CD8-positive, alpha-beta memory T cell (primary cell): ENCODE data around the gene PKN3. TPM values are rescaled to one million over a fixed set of nuclear protein-coding genes. Genes with fewer than 3 reads are reported as not detected.
A peak's percentile ranks its signal among the peaks of the same experiment; 100 is the strongest.

ENCODE experiments used
- CTCF ChIA-PET: fragments of 350-600 bp; sonication (Branson Sonifier 250); formaldehyde crosslinking; loops from one replicate; lab custom pipeline; 2021; ENCODE audit warnings: antibody characterized with exemption; lab: Charles Lee
- POLR2A ChIA-PET: fragments of 350-600 bp; sonication (Branson Sonifier 250); formaldehyde crosslinking; loops from one replicate; lab custom pipeline; 2021; ENCODE audit warnings: antibody characterized with exemption; lab: Charles Lee
- DNase-seq, 5 donors: peaks; one replicate each; pipeline versions ENCODE4 v3.0.0 to v3.0.0-alpha.2; 2020 to 2022; ENCODE audit warnings: mixed read lengths in 1 of 5
- H3K27ac ChIP-seq: one replicate; pipeline ENCODE4 v1.7.0; 2013; ENCODE audit warnings: low read depth, mild to moderate bottlenecking, low read length, moderate library complexity
- H3K27me3 ChIP-seq: 2 replicates; pipeline ENCODE4 v1.7.0; 2013; ENCODE audit warnings: low read length, mild to moderate bottlenecking; ENCODE audit not compliant: insufficient read depth, poor library complexity, severe bottlenecking
- H3K36me3 ChIP-seq: 2 replicates; pipeline ENCODE4 v1.7.0; 2013; ENCODE audit warnings: mild to moderate bottlenecking, low read length, moderate library complexity; ENCODE audit not compliant: insufficient read depth
- H3K4me1 ChIP-seq: 2 replicates; pipeline ENCODE4 v1.7.0; 2013; ENCODE audit warnings: mild to moderate bottlenecking, low read length, moderate library complexity; ENCODE audit not compliant: insufficient read depth
- H3K4me3 ChIP-seq: 2 replicates; pipeline ENCODE4 v1.7.0; 2013; ENCODE audit warnings: mild to moderate bottlenecking, low read length
- H3K9me3 ChIP-seq: 2 replicates; pipeline ENCODE4 v1.7.0; 2013; ENCODE audit warnings: mild to moderate bottlenecking, low read length
- H3K27ac Mint-ChIP-seq, 8 donors: one replicate each; pipeline ENCODE4 v1.8.0; 2020 to 2021; ENCODE audit warnings: mixed read lengths in 8 of 8, mild to moderate bottlenecking in 6 of 8, inconsistent platforms in 3 of 8, moderate library complexity in 3 of 8
- H3K27me3 Mint-ChIP-seq, 2 donors: one replicate each; pipeline ENCODE4 v1.8.0; 2020 to 2021; ENCODE audit warnings: mixed read lengths in 2 of 2, mild to moderate bottlenecking in 1 of 2, moderate library complexity in 1 of 2
- H3K36me3 Mint-ChIP-seq, 3 donors: one replicate each; pipeline ENCODE4 v1.8.0; 2020 to 2021; ENCODE audit warnings: mixed read lengths in 3 of 3, inconsistent platforms in 1 of 3, mild to moderate bottlenecking in 1 of 3
- H3K4me1 Mint-ChIP-seq, 3 donors: one replicate each; pipeline ENCODE4 v1.8.0; 2020 to 2021; ENCODE audit warnings: mixed read lengths in 3 of 3, inconsistent platforms in 1 of 3, mild to moderate bottlenecking in 1 of 3
- H3K4me3 Mint-ChIP-seq, 7 donors: one replicate each; pipeline ENCODE4 v1.8.0; 2020 to 2021; ENCODE audit warnings: mixed read lengths in 7 of 7, mild to moderate bottlenecking in 6 of 7, moderate library complexity in 4 of 7, inconsistent platforms in 2 of 7
- H3K9me3 Mint-ChIP-seq, 5 donors: one replicate each; pipeline ENCODE4 v1.8.0; 2020 to 2022; ENCODE audit warnings: mixed read lengths in 5 of 5, mild to moderate bottlenecking in 3 of 5, moderate library complexity in 2 of 5, inconsistent platforms in 1 of 5
- polyA plus RNA-seq: library from polyadenylated mRNA; unstranded; fragments of 300-500 nt; fragmentation: Illumina TruSeq; gene quantifications from one replicate; pipeline ENCODE4 v1.2.3, GENCODE V29; 2021
- total RNA-seq, 2 experiments: library from RNA; stranded (reverse); gene quantifications; one replicate each; pipeline ENCODE4 v1.2.3, GENCODE V29; 2021

PKN3 gene
- total and polyA plus RNA-seq, 3 experiments from 2014 or later, result 1.4 to 7.9 (median 7.5) TPM

DNA sequence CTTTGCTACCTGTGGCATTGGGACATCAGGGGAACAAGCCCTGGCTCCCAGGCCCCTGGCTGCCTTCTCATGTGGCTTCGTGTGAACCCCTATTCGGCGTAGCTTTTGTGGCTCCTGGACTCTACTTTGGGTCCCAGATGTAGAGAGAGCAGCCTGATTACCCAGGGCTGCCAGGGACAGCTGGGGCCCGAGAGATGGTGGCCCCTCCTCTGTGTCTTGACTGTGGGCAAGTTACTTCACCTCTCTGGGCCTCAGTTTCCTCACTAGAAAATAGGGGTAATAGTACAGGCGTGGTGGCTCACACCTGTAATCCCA is 2.0 kb downstream of the PKN3 start:
- peak overlapping the region in 5 of 7 donors; percentile 53 to 87 (median 69) for H3K4me3 Mint-ChIP-seq
- no peaks in the 10 kb centered on the region for H3K9me3 Mint-ChIP-seq
- H3K9me3 ChIP-seq, result no peaks in the 10 kb centered on the region
- H3K27me3 ChIP-seq, result no peaks in the 10 kb centered on the region
- H3K36me3 ChIP-seq, result no peaks in the 10 kb centered on the region
- H3K4me3 ChIP-seq, result no peak overlapping the region
- peaks cover 0 to 1% of the 10 kb centered on the region in 2 donors for H3K27me3 Mint-ChIP-seq
- ChIA-PET CTCF (interaction anchor here (0.6 to 1.1 kb wide), 2 partner anchors 30 to 107 kb away, joined by 3 read pairs; no protein-coding TSS in a partner anchor), POLR2A (no interaction called here)
- H3K36me3 Mint-ChIP-seq, result peaks cover 0 to 1% (median 0%) of the 10 kb centered on the region in 3 donors
- H3K4me1 ChIP-seq, result peaks cover 7% of the 10 kb centered on the region
- peak overlapping the region in 4 of 8 donors; percentile 10 to 83 (median 31) for H3K27ac Mint-ChIP-seq
- peaks cover 7 to 17% (median 9%) of the 10 kb centered on the region in 3 donors for H3K4me1 Mint-ChIP-seq
- DNase-seq, result peak in 1 of 5 donors; percentile 42
- H3K27ac ChIP-seq, result no peak overlapping the region

DNA sequence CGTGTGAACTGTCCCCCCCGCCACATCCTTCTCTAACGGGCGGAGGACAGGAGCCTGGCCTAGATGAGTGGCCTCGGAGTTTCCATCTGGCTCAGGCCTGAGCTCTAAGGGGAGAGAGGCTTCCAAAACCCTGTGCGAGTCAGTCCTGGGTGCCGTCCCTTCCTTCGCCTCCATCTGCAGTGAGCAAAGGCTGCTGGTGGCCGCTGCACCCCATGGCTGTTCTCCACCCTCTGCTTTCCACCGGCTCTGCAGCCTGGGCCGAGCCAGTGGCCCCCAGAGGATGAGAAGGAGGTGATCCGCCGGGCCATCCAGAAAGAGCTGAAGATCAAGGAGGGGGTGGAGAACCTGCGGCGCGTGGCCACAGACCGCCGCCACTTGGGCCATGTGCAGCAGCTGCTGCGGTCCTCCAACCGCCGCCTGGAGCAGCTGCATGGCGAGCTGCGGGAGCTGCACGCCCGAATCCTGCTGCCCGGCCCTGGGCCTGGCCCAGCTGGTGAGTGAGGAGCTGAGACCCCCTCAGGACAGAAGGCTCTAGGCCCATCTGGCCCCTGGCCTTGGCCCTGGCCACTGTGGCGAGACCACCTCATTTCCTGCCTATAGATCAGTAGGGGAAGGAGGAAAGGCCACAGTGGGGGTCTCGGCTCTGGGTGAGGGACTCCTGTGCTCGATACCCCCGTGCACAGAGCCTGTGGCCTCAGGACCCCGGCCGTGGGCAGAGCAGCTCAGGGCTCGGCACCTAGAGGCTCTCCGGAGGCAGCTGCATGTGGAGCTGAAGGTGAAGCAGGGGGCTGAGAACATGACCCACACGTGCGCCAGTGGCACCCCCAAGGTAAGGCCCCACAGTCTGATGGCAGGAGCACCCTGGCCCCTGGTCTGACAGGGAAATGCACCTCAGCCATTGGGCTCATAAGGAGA is 3.0 kb downstream of the PKN3 start:
- peak overlapping the region in 1 of 7 donors; percentile 10 for H3K4me3 Mint-ChIP-seq
- CTCF ChIA-PET, result interaction anchor here (0.8 kb wide), 1 partner anchor 88 kb away, joined by 3 read pairs; no protein-coding TSS in a partner anchor

DNA sequence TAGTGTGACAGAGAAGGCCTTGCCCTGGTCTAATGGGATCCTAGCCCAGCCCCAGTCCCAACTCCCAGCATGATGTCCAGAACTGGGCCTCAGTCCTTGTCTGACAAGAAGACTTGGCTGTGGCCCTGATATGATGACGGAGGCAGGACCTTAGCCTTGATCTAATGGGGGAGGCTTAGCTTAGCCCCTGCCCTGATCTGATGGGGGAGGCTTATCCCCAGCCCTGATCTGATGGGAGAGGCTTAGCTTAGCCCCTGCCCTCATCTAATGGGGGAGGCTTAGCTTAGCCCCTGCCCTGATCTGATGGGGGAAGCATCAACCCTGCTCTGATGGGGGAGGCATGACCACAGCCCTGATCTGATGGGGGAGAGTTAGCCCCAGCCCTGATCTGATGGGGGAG is 3.7 kb downstream of the PKN3 start:
- POLR2A ChIA-PET, result no interaction called here
- CTCF ChIA-PET, result no interaction called here

More for the DNA sequence above, 3.0 kb downstream of the PKN3 start:
- Histone ChIP-seq H3K27me3 (no peaks in the 10 kb centered on the region), H3K9me3 (no peaks in the 10 kb centered on the region), H3K4me1 (peaks cover 7% of the 10 kb centered on the region), H3K4me3 (no peak overlapping the region), H3K27ac (no peak overlapping the region), H3K36me3 (no peaks in the 10 kb centered on the region)
- Mint-ChIP-seq H3K9me3 (no peaks in the 10 kb centered on the region), H3K27me3 (peaks cover 0 to 1% of the 10 kb centered on the region in 2 donors), H3K36me3 (peaks cover 0 to 1% (median 0%) of the 10 kb centered on the region in 3 donors), H3K27ac (peak overlapping the region in 1 of 8 donors; percentile 39), H3K4me1 (peaks cover 7 to 17% (median 9%) of the 10 kb centered on the region in 3 donors)
- DNase-seq, result peak in 1 of 5 donors; percentile 43
- POLR2A ChIA-PET, result no interaction called here

DNA sequence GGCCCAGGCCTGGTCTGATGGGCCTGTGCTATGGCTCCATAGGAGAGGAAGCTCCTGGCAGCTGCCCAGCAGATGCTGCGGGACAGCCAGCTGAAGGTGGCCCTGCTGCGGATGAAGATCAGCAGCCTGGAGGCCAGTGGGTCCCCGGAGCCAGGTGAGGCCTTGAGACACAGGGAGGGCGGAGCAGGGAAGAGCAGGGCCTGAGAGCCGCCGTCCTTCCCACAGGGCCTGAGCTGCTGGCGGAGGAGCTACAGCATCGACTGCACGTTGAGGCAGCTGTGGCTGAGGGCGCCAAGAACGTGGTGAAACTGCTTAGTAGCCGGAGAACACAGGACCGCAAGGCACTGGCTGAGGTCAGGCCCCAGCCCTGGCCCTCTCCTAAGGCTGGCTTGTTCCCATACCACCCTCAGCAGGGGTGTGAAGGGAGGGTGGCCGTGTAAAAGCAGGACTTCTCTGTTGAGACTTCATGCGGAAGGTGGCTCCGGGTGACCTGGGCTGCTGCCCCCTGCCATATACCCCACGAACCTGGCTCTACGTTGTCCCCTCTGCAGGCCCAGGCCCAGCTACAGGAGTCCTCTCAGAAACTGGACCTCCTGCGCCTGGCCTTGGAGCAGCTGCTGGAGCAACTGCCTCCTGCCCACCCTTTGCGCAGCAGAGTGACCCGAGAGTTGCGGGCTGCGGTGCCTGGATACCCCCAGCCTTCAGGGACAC is 4.5 kb downstream of the PKN3 start:
- H3K9me3 Mint-ChIP-seq, result no peaks in the 10 kb centered on the region
- peak overlapping the region in 1 of 8 donors; percentile 47 for H3K27ac Mint-ChIP-seq
- Histone ChIP-seq H3K4me1 (peaks cover 4% of the 10 kb centered on the region), H3K27ac (no peak overlapping the region), H3K9me3 (no peaks in the 10 kb centered on the region), H3K4me3 (no peak overlapping the region), H3K36me3 (no peaks in the 10 kb centered on the region), H3K27me3 (no peaks in the 10 kb centered on the region)
- peak in 1 of 5 donors; percentile 41 for DNase-seq
- peaks cover 0 to 1% of the 10 kb centered on the region in 2 donors for H3K27me3 Mint-ChIP-seq
- H3K4me3 Mint-ChIP-seq, result no peak overlapping the region
- CTCF ChIA-PET, result no interaction called here
- peaks cover 4 to 10% (median 5%) of the 10 kb centered on the region in 3 donors for H3K4me1 Mint-ChIP-seq
- H3K36me3 Mint-ChIP-seq, result peaks cover 0 to 1% (median 0%) of the 10 kb centered on the region in 3 donors
- POLR2A ChIA-PET, result no interaction called here

More for the DNA sequence above, 3.7 kb downstream of the PKN3 start:
- H3K9me3 ChIP-seq, result no peaks in the 10 kb centered on the region
- peak in 1 of 5 donors; percentile 44 for DNase-seq
- H3K4me1 ChIP-seq, result peaks cover 7% of the 10 kb centered on the region
- no peaks in the 10 kb centered on the region for H3K36me3 ChIP-seq
- peaks cover 0 to 1% of the 10 kb centered on the region in 2 donors for H3K27me3 Mint-ChIP-seq
- peaks cover 7 to 17% (median 9%) of the 10 kb centered on the region in 3 donors for H3K4me1 Mint-ChIP-seq
- no peaks in the 10 kb centered on the region for H3K27me3 ChIP-seq
- peaks cover 0 to 1% (median 0%) of the 10 kb centered on the region in 3 donors for H3K36me3 Mint-ChIP-seq
- no peak overlapping the region for H3K27ac ChIP-seq
- H3K27ac Mint-ChIP-seq, result peak overlapping the region in 3 of 8 donors; percentile 0 to 39 (median 3)
- no peaks in the 10 kb centered on the region for H3K9me3 Mint-ChIP-seq
- H3K4me3 ChIP-seq, result no peak overlapping the region
- peak overlapping the region in 1 of 7 donors; percentile 15 for H3K4me3 Mint-ChIP-seq

DNA sequence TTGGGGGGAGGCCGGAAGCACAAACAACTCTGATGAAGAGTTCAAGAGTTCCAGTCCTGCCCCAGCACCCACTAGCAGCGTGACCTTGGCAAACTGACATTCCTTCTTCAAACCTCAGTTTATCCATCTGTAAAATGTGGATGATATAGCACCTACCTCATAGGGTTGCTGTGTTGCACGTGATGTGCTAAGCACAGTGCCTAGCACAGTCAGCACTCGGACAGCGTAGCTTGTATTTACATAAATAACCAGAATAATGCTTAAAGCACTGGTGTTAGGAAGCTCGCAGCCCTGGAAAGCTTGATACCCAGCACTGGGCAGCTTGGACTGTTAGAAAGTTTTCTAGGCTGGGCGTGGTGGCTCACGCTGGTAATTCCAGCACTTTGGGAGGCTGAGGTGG is 5.1 kb downstream of the PKN3 start:
- H3K9me3 Mint-ChIP-seq, result no peaks in the 10 kb centered on the region
- H3K27me3 Mint-ChIP-seq, result peaks cover 0 to 1% of the 10 kb centered on the region in 2 donors
- no peaks in the 10 kb centered on the region for H3K4me1 ChIP-seq
- H3K27me3 ChIP-seq, result no peaks in the 10 kb centered on the region
- H3K27ac Mint-ChIP-seq, result no peak overlapping the region
- no peak overlapping the region for H3K27ac ChIP-seq
- H3K4me1 Mint-ChIP-seq, result peaks cover 0 to 6% (median 0%) of the 10 kb centered on the region in 3 donors
- peak in 1 of 5 donors; percentile 1 for DNase-seq
- H3K36me3 Mint-ChIP-seq, result peaks cover 0 to 2% (median 0%) of the 10 kb centered on the region in 3 donors
- no peak overlapping the region for H3K4me3 ChIP-seq
- no peaks in the 10 kb centered on the region for H3K9me3 ChIP-seq
- H3K4me3 Mint-ChIP-seq, result no peak overlapping the region
- H3K36me3 ChIP-seq, result no peaks in the 10 kb centered on the region
- ChIA-PET POLR2A (interaction anchor here (1.1 kb wide), 1 partner anchor 17 kb away, joined by 3 read pairs; no protein-coding TSS in a partner anchor), CTCF (no interaction called here)

DNA sequence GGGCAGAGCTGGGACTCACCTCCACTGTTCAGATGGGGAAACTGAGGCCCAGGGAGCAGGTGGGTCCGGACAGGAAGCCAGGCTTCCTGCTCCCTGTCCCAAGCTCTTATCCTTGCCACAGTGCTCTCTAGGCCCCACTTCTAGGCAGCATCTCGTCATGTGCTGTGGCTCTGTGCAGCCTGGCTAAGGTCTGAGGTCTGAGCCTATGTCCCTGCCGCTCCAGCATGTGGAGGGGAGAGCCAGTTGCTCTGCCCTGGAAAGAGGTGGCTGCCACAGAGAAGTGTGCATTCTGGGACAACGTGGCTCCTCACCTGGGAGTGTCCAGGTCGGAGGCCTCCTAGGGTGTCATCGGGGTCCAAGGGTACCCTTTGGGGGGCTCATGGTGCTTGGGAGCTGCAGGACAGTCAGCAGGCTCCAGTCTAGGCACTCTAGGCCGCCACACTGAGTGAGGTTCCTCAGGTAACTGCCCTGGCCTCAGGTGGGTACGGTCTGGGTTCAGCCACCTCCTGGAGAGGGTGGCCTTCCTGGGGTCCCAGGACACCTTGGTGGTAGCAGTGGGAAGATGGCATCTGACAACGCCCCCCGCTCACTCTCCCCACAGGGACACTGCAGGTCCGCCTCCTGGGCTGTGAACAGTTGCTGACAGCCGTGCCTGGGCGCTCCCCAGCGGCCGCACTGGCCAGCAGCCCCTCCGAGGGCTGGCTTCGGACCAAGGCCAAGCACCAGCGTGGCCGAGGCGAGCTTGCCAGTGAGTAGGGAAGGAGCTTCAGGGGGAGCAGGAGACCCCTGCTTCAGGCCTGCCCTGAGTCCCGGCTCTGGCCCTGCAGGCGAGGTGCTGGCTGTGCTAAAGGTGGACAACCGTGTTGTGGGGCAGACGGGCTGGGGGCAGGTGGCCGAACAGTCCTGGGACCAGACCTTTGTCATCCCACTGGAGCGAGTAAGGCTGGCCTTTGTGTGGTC is 10.4 kb downstream of the PKN3 start:
- Histone ChIP-seq H3K36me3 (no peaks in the 10 kb centered on the region), H3K4me1 (no peaks in the 10 kb centered on the region), H3K27me3 (no peaks in the 10 kb centered on the region), H3K27ac (no peak overlapping the region), H3K9me3 (no peaks in the 10 kb centered on the region), H3K4me3 (no peak overlapping the region)
- ChIA-PET POLR2A (no interaction called here), CTCF (interaction anchor here (0.5 to 2.0 kb wide), 2 partner anchors 11 to 571 kb away, joined by 3 to 7 read pairs; partner anchors contain the start of gene PKN3)
- H3K9me3 Mint-ChIP-seq, result no peaks in the 10 kb centered on the region
- H3K36me3 Mint-ChIP-seq, result peaks cover 0 to 2% (median 0%) of the 10 kb centered on the region in 3 donors
- H3K4me1 Mint-ChIP-seq, result no peaks in the 10 kb centered on the region
- H3K4me3 Mint-ChIP-seq, result no peak overlapping the region
- DNase-seq, result peak in 1 of 5 donors; percentile 32
- no peaks in the 10 kb centered on the region for H3K27me3 Mint-ChIP-seq
- H3K27ac Mint-ChIP-seq, result no peak overlapping the region

DNA sequence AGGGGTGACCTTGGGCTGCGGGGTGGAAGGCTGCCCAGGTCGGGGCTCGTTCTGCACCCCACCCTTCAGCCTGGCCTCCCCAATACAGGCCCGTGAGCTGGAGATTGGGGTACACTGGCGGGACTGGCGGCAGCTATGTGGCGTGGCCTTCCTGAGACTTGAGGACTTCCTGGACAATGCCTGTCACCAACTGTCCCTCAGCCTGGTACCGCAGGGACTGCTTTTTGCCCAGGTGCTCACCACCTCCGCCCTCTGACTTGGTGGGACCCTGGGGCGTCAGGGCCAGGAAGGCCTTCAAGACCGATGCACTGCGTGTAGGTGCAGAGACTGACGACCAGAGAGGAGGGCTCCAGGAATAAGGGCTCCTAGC is 11.1 kb downstream of the PKN3 start:
- Histone ChIP-seq H3K9me3 (no peaks in the 10 kb centered on the region), H3K4me1 (no peaks in the 10 kb centered on the region), H3K4me3 (no peak overlapping the region), H3K36me3 (no peaks in the 10 kb centered on the region), H3K27ac (no peak overlapping the region), H3K27me3 (no peaks in the 10 kb centered on the region)
- Mint-ChIP-seq H3K36me3 (peaks cover 0 to 2% (median 0%) of the 10 kb centered on the region in 3 donors), H3K9me3 (no peaks in the 10 kb centered on the region), H3K27me3 (no peaks in the 10 kb centered on the region), H3K27ac (no peak overlapping the region), H3K4me3 (no peak overlapping the region), H3K4me1 (no peaks in the 10 kb centered on the region)
- DNase-seq, result peak in 1 of 5 donors; percentile 42
- ChIA-PET POLR2A (no interaction called here), CTCF (interaction anchor here (2.0 kb wide), 1 partner anchor 11 kb away, joined by 7 read pairs; the partner anchor contains the start of gene PKN3)
